Adrenal gland (tissue), 5 donors: ENCODE measurements around the gene IFT20.

Experiments
- CTCF ChIP-seq, 6 experiments: fragments of 450-650 bp in 4 of 6; fragments of 200-600 bp in 2 of 6; sonication (generic) in 1 of 6; IDR thresholded peaks; 1 replicate in 5 of 6; 2 replicates in 1 of 6; pipeline versions ENCODE4 v1.5.1 to v1.8.0; 2016 to 2021; ENCODE audit warnings: antibody characterized with exemption in 6 of 6, mild to moderate bottlenecking in 2 of 6, moderate library complexity in 1 of 6
- POLR2A ChIP-seq, 2 donors: fragments of 450-650 bp; IDR thresholded peaks; one replicate each; pipeline ENCODE4 v1.6.1; 2017; ENCODE audit warnings: antibody characterized with exemption in 2 of 2, mild to moderate bottlenecking in 2 of 2, moderate library complexity in 1 of 2
- donor health status: DM: no; HTN: no; CAD: no.

GRCh38 chr17:28342313-28342712 is 7.0 kb upstream of the IFT20 start:
- TF ChIP-seq POLR2A (IDR thresholded peaks at IDR 0.05) (no peak), CTCF (IDR thresholded peaks at IDR 0.05) (no peak)
